ENCODE results near the gene RBM6. TPM values are rescaled to one million over a fixed set of nuclear protein-coding genes. Genes with fewer than 3 reads are reported as not detected.
"Not testable (repeated sequence)": the region's sequence is repeated elsewhere in the genome, so short reads cannot be mapped to it uniquely, and the experiment has no call there.

RBM6 gene
- total RNA-seq, 1 experiment from 2014 or later, result 69.6 TPM

GRCh38 chr3:50015918-50016317, 76.0 kb downstream of the RBM6 start:
- DNase-seq, result no peak
- BruUV-seq (replicated peaks), result no TSS peak
- Mint-ChIP-seq H3K4me1 (ENCODE audit: low read depth, unreplicated experiment) (no peaks in the 10 kb centered on the region), H3K27ac (ENCODE audit: unreplicated experiment) (no peak overlapping the region), H3K36me3 (ENCODE audit: insufficient read depth, unreplicated experiment) (peaks cover 6% of the 10 kb centered on the region), H3K9me3 (ENCODE audit: low read depth, unreplicated experiment) (peaks cover 4% of the 10 kb centered on the region), H3K4me3 (ENCODE audit: low read depth, unreplicated experiment) (no peak overlapping the region), H3K27me3 (ENCODE audit: unreplicated experiment) (no peaks in the 10 kb centered on the region)
- intact Hi-C loops (cut with micrococcal nuclease; ENCODE audit: unreplicated experiment), result no loop called here
- CTCF ChIA-PET, result interaction anchor here (0.7 kb wide), 1 partner anchor 34 kb away, joined by 3 read pairs; no protein-coding TSS in a partner anchor
- no peak for TF ChIP-seq CTCF (IDR thresholded peaks at IDR 0.05; ENCODE audit: unreplicated experiment)

- no peak for DNase-seq
- H3K9me3 Mint-ChIP-seq (ENCODE audit: low read depth, unreplicated experiment), result no peaks in the 10 kb centered on the region
- no peaks in the 10 kb centered on the region for H3K36me3 Mint-ChIP-seq (ENCODE audit: insufficient read depth, unreplicated experiment)
- CTCF ChIA-PET, result no interaction called here
- no TSS peak for BruUV-seq (replicated peaks)
- no peaks in the 10 kb centered on the region for H3K27me3 Mint-ChIP-seq (ENCODE audit: unreplicated experiment)
- intact Hi-C loops (cut with micrococcal nuclease; ENCODE audit: unreplicated experiment), result no loop called here
- H3K4me1 Mint-ChIP-seq (ENCODE audit: low read depth, unreplicated experiment), result no peaks in the 10 kb centered on the region
- no peak overlapping the region for H3K27ac Mint-ChIP-seq (ENCODE audit: unreplicated experiment)
- H3K4me3 Mint-ChIP-seq (ENCODE audit: low read depth, unreplicated experiment), result no peak overlapping the region
- no peak for TF ChIP-seq CTCF (IDR thresholded peaks at IDR 0.05; ENCODE audit: unreplicated experiment)
These were observed 88.4 kb downstream of the RBM6 start for GRCh38 chr3:50028346-50028745.

- intact Hi-C loops (cut with micrococcal nuclease; ENCODE audit: unreplicated experiment); CTCF ChIA-PET; H3K4me3 Mint-ChIP-seq (ENCODE audit: low read depth, unreplicated experiment); H3K9me3 Mint-ChIP-seq (ENCODE audit: low read depth, unreplicated experiment); H3K27me3 Mint-ChIP-seq (ENCODE audit: unreplicated experiment); H3K27ac Mint-ChIP-seq (ENCODE audit: unreplicated experiment); DNase-seq; H3K4me1 Mint-ChIP-seq (ENCODE audit: low read depth, unreplicated experiment); H3K36me3 Mint-ChIP-seq (ENCODE audit: insufficient read depth, unreplicated experiment); BruUV-seq (replicated peaks): not testable (repeated sequence)
These were observed 91.3 kb downstream of the RBM6 start for GRCh38 chr3:50031201-50031600.

GRCh38 chr3:50044976-50045375, 105.0 kb downstream of the RBM6 start:
- Mint-ChIP-seq H3K4me1 (ENCODE audit: low read depth, unreplicated experiment) (peaks cover 3% of the 10 kb centered on the region), H3K9me3 (ENCODE audit: low read depth, unreplicated experiment) (no peaks in the 10 kb centered on the region), H3K27me3 (ENCODE audit: unreplicated experiment) (no peaks in the 10 kb centered on the region), H3K4me3 (ENCODE audit: low read depth, unreplicated experiment) (no peak overlapping the region), H3K36me3 (ENCODE audit: insufficient read depth, unreplicated experiment) (peaks cover 10% of the 10 kb centered on the region), H3K27ac (ENCODE audit: unreplicated experiment) (no peak overlapping the region)
- TF ChIP-seq CTCF (IDR thresholded peaks at IDR 0.05; ENCODE audit: unreplicated experiment), result no peak
- BruUV-seq (replicated peaks), result no TSS peak
- intact Hi-C loops (cut with micrococcal nuclease; ENCODE audit: unreplicated experiment), result no loop called here
- no peak for DNase-seq
- CTCF ChIA-PET, result no interaction called here

GRCh38 chr3:50047426-50047825, 107.5 kb downstream of the RBM6 start:
- H3K36me3 Mint-ChIP-seq (ENCODE audit: insufficient read depth, unreplicated experiment), result peaks cover 14% of the 10 kb centered on the region
- intact Hi-C loops (cut with micrococcal nuclease; ENCODE audit: unreplicated experiment), result no loop called here
- CTCF ChIA-PET, result no interaction called here
- H3K4me1 Mint-ChIP-seq (ENCODE audit: low read depth, unreplicated experiment), result peaks cover 9% of the 10 kb centered on the region
- H3K27me3 Mint-ChIP-seq (ENCODE audit: unreplicated experiment), result no peaks in the 10 kb centered on the region
- H3K9me3 Mint-ChIP-seq (ENCODE audit: low read depth, unreplicated experiment), result no peaks in the 10 kb centered on the region
- no peak overlapping the region for H3K4me3 Mint-ChIP-seq (ENCODE audit: low read depth, unreplicated experiment)
- TF ChIP-seq CTCF (IDR thresholded peaks at IDR 0.05; ENCODE audit: unreplicated experiment), result no peak
- no TSS peak for BruUV-seq (replicated peaks)
- H3K27ac Mint-ChIP-seq (ENCODE audit: unreplicated experiment), result no peak overlapping the region
- DNase-seq, result no peak
